ENCODE results near the gene CBX6. TPM values are rescaled to one million over a fixed set of nuclear protein-coding genes. Genes with fewer than 3 reads are reported as not detected.

The CBX6 gene
- total RNA-seq, 1 experiment from 2014 or later, result 55.9 TPM

DNA sequence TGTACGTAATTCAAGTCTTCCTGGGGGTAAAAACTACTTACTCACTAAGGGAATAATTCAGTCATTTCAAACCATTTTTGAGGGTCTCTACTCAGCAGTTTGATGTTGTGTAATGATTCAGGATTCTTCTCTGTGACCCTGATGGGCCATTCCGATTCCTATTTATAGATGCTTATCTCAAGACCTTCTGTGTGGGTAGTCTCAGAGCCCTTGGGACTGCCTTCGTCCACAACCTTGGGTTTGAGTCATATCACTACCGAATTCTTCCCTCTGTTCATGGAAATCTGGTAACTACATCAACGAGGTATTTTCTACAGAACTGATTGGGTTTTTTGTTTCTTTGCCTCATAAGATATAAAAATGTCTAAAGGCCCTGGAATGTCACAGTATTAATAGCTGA lies 14.3 kb upstream of the CBX6 start:
- Mint-ChIP-seq H3K4me1 (ENCODE audit: low read depth, unreplicated experiment) (peaks cover 15% of the 10 kb centered on the region), H3K4me3 (ENCODE audit: unreplicated experiment) (no peak overlapping the region), H3K27ac (ENCODE audit: unreplicated experiment) (no peak overlapping the region), H3K9me3 (ENCODE audit: unreplicated experiment) (no peaks in the 10 kb centered on the region), H3K27me3 (ENCODE audit: insufficient read depth, unreplicated experiment) (no peaks in the 10 kb centered on the region), H3K36me3 (ENCODE audit: insufficient read depth, unreplicated experiment) (no peaks in the 10 kb centered on the region)
- BruUV-seq (replicated peaks), result no TSS peak
- H3K9me3 ChIP-seq, result 0 out of 2 replicates have a peak, but pooled peaks cover 2% of the 10 kb centered on the region
- H3K4me1 ChIP-seq, result no peaks in the 10 kb centered on the region
- no peaks in the 10 kb centered on the region for H3K27me3 ChIP-seq (replicated peaks; ENCODE audit: control insufficient read depth, insufficient read depth, low read length)
- TF ChIP-seq, protein P1, sequence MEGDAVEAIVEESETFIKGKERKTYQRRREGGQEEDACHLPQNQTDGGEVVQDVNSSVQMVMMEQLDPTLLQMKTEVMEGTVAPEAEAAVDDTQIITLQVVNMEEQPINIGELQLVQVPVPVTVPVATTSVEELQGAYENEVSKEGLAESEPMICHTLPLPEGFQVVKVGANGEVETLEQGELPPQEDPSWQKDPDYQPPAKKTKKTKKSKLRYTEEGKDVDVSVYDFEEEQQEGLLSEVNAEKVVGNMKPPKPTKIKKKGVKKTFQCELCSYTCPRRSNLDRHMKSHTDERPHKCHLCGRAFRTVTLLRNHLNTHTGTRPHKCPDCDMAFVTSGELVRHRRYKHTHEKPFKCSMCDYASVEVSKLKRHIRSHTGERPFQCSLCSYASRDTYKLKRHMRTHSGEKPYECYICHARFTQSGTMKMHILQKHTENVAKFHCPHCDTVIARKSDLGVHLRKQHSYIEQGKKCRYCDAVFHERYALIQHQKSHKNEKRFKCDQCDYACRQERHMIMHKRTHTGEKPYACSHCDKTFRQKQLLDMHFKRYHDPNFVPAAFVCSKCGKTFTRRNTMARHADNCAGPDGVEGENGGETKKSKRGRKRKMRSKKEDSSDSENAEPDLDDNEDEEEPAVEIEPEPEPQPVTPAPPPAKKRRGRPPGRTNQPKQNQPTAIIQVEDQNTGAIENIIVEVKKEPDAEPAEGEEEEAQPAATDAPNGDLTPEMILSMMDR (IDR thresholded peaks at IDR 0.05; ENCODE audit: insufficient read depth in 1 of 2, low read depth in 1 of 2, low read length in 1 of 2, severe bottlenecking in 1 of 2, unreplicated experiment in 1 of 2), result no peak
- ChIA-PET CTCF (no interaction called here), POLR2A (no interaction called here)
- no peak overlapping the region for H3K4me3 ChIP-seq (ENCODE audit: low read depth, low read length)
- no peak for DNase-seq
- no peaks in the 10 kb centered on the region for H3K36me3 ChIP-seq (ENCODE audit: control insufficient read depth, insufficient read depth, low read length)
- intact Hi-C loops (cut with micrococcal nuclease; ENCODE audit: unreplicated experiment), result no loop called here

DNA sequence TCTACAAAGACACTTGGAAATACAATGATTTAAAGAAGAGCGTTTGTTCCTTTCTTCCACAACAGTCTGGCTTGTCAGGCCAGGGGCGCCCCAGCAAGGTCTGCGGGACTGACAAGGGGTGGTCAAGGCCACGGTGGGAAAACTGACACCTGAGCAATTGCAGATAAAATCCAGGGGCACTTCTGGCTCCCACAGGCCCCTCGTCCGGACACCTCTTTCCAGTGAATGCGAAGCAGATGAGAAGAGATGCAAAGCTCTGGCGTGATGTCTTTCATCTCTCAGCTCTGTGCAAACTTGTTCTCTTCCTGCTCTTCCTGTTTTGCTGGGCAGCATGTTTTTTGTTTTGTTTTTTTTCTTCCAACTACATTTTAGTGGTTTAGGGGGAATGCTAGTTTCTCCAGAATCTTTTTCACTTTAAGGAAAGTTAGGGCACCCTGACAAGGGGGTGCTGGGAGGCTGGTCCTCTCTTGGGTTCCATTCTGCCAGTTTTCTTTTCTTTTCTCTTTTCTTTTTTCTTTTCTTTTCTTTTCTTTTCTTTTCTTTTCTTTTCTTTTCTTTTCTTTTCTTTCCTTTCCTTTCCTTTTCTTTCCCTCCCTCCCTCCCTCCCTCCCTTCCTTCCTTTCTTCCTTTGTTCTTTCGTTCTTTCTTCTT lies 11.1 kb upstream of the CBX6 start:
- CTCF ChIA-PET, result no interaction called here
- H3K36me3 Mint-ChIP-seq (ENCODE audit: insufficient read depth, unreplicated experiment), result no peaks in the 10 kb centered on the region
- TF ChIP-seq, protein P1 (IDR thresholded peaks at IDR 0.05; ENCODE audit: insufficient read depth in 1 of 2, low read depth in 1 of 2, low read length in 1 of 2, severe bottlenecking in 1 of 2, unreplicated experiment in 1 of 2), result no peak
- DNase-seq, result no peak
- intact Hi-C loops (cut with micrococcal nuclease; ENCODE audit: unreplicated experiment), result no loop called here
- no peak overlapping the region for H3K27ac Mint-ChIP-seq (ENCODE audit: unreplicated experiment)
- POLR2A ChIA-PET, result no interaction called here
- no peaks in the 10 kb centered on the region for H3K27me3 Mint-ChIP-seq (ENCODE audit: insufficient read depth, unreplicated experiment)
- H3K9me3 Mint-ChIP-seq (ENCODE audit: unreplicated experiment), result no peaks in the 10 kb centered on the region
- 0 out of 2 replicates have a peak, but pooled peaks cover 1% of the 10 kb centered on the region for H3K9me3 ChIP-seq
- no peaks in the 10 kb centered on the region for H3K4me1 ChIP-seq
- peaks cover 15% of the 10 kb centered on the region for H3K4me1 Mint-ChIP-seq (ENCODE audit: low read depth, unreplicated experiment)
- no peak overlapping the region for H3K4me3 ChIP-seq (ENCODE audit: low read depth, low read length)
- H3K4me3 Mint-ChIP-seq (ENCODE audit: unreplicated experiment), result no peak overlapping the region
- BruUV-seq (replicated peaks), result no TSS peak
- no peaks in the 10 kb centered on the region for H3K27me3 ChIP-seq (replicated peaks; ENCODE audit: control insufficient read depth, insufficient read depth, low read length)
- no peaks in the 10 kb centered on the region for H3K36me3 ChIP-seq (ENCODE audit: control insufficient read depth, insufficient read depth, low read length)

DNA sequence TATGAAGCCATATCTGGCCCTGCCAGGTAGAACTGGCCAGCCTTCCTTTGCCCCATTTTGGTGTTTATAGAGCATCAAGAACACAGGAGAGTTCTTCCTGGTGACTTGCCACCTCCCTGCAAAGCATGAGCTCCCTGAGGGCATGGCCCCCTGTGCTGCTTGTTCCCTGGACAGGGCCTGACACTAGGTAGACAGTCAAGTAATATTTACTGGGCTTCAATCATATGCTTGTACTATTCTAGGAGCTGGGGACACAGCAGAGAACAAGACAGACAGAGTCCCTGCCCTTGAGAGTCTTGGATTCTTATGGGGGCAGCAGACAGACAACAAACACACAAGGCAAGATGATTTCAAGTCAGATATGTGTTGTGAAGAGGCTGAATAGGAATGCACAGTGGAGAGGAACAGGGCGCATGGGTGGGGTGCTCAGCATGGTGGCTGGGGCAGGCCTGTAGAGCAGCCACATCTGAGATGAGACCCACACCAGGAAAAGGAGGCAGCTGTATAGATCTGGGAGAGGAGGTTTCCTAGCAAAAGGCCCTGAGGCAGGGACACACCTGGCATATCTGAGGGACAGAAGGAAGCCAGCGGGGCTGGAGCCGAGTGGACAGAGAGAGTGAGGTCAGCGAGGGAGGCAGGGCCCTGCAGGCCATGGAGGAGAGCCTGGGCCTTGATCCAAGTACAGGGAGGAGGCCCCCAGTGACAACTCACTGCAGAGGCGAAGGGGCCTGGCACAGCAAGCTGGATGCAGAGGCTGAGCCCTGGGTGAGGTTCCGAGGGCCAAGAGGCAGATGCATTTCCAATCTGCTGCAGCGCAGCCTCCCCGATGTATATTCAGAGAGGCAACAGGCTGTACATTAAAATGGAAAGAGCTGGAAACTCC lies 10.2 kb upstream of the CBX6 start:
- intact Hi-C loops (cut with micrococcal nuclease; ENCODE audit: unreplicated experiment), result no loop called here
- Mint-ChIP-seq H3K36me3 (ENCODE audit: insufficient read depth, unreplicated experiment) (no peaks in the 10 kb centered on the region), H3K4me1 (ENCODE audit: low read depth, unreplicated experiment) (peaks cover 15% of the 10 kb centered on the region), H3K4me3 (ENCODE audit: unreplicated experiment) (no peak overlapping the region), H3K27ac (ENCODE audit: unreplicated experiment) (no peak overlapping the region), H3K27me3 (ENCODE audit: insufficient read depth, unreplicated experiment) (no peaks in the 10 kb centered on the region), H3K9me3 (ENCODE audit: unreplicated experiment) (no peaks in the 10 kb centered on the region)
- BruUV-seq (replicated peaks), result no TSS peak
- H3K9me3 ChIP-seq, result no peaks in the 10 kb centered on the region
- ChIA-PET POLR2A (no interaction called here), CTCF (no interaction called here)
- no peaks in the 10 kb centered on the region for H3K27me3 ChIP-seq (replicated peaks; ENCODE audit: control insufficient read depth, insufficient read depth, low read length)
- DNase-seq, result no peak
- TF ChIP-seq, protein P1 (IDR thresholded peaks at IDR 0.05; ENCODE audit: insufficient read depth in 1 of 2, low read depth in 1 of 2, low read length in 1 of 2, severe bottlenecking in 1 of 2, unreplicated experiment in 1 of 2), result no peak
- H3K36me3 ChIP-seq (ENCODE audit: control insufficient read depth, insufficient read depth, low read length), result no peaks in the 10 kb centered on the region
- no peaks in the 10 kb centered on the region for H3K4me1 ChIP-seq
- H3K4me3 ChIP-seq (ENCODE audit: low read depth, low read length), result no peak overlapping the region
